Measurements from ENCODE around the gene MALSU1. TPM values are rescaled to one million over a fixed set of nuclear protein-coding genes. Genes with fewer than 3 reads are reported as not detected.

MALSU1 gene
- total RNA-seq = 38.4 and 43.6 TPM in 2 replicates

DNA sequence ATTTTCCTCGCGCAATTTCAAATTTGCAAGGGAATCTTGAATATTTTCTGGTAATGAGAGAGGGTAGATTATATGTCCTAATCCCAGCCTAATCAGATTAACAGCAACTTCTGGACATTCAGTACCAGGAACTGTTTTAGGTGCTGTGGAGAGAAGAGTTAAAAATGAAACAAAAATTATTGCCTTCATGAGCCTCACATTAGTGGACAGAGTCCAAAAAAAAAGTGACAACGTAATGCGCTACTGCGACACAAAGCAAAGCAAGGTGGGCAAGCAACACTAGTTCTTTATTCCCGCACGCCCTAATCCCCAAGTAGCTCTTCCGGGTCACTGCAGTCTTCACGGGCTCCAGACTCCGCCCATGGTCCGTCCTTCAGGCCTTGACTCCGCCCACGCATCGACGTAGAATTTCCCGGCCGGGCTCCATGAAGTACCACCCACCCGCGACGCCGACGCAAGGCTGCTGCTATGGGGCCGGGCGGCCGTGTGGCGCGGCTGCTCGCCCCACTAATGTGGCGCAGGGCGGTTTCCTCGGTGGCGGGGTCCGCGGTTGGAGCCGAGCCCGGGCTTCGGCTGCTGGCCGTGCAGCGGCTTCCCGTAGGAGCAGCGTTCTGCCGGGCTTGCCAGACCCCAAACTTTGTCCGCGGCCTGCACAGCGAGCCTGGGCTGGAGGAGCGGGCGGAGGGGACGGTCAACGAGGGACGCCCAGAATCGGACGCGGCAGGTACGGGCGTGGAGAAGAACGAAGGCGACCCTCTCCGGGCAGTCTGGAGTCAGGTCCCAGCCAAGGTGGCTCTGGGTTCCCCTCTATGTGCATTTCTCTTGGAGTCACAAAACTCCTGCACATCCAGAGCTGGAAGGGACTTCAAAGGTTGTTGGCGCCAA lies at the start of gene MALSU1:
Gene MALSU1, plus strand, starts transcription at position 455 of the 885 bp plus-strand sequence. Its CDS starts 14 bp downstream, at position 469.
- peak within 1 kb of the TSS; percentile 96 for H3K4me3 ChIP-seq (ENCODE audit: insufficient read depth, low read length)
- peaks cover 29% of the 10 kb centered on the region for H3K4me1 ChIP-seq (ENCODE audit: insufficient read depth, low read length)
- H3K79me2 ChIP-seq (ENCODE audit: insufficient read depth, low read length) = peaks cover 49% of the 10 kb centered on the region
- TF ChIP-seq, protein P1, sequence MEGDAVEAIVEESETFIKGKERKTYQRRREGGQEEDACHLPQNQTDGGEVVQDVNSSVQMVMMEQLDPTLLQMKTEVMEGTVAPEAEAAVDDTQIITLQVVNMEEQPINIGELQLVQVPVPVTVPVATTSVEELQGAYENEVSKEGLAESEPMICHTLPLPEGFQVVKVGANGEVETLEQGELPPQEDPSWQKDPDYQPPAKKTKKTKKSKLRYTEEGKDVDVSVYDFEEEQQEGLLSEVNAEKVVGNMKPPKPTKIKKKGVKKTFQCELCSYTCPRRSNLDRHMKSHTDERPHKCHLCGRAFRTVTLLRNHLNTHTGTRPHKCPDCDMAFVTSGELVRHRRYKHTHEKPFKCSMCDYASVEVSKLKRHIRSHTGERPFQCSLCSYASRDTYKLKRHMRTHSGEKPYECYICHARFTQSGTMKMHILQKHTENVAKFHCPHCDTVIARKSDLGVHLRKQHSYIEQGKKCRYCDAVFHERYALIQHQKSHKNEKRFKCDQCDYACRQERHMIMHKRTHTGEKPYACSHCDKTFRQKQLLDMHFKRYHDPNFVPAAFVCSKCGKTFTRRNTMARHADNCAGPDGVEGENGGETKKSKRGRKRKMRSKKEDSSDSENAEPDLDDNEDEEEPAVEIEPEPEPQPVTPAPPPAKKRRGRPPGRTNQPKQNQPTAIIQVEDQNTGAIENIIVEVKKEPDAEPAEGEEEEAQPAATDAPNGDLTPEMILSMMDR (IDR thresholded peaks at IDR 0.05; ENCODE audit: extremely low read depth, low read depth, low read length) = no peak
- no peaks in the 10 kb centered on the region for H3K9me3 ChIP-seq (ENCODE audit: low read depth, low read length)
- peaks cover 11% of the 10 kb centered on the region for H4K20me1 ChIP-seq (ENCODE audit: insufficient read depth, low read length)
- DNase-seq (ENCODE audit: insufficient read length, low spot score, missing footprints) = peak; percentile 95
- H3K27ac ChIP-seq (ENCODE audit: low read depth, low read length) = peak within 1 kb of the TSS; percentile 87
- peak within 1 kb of the TSS; percentile 86 for H2AFZ ChIP-seq (ENCODE audit: low read length)
- no peaks in the 10 kb centered on the region for H3K27me3 ChIP-seq (ENCODE audit: insufficient read depth, low read length)
- peak within 1 kb of the TSS; percentile 94 for H3K4me2 ChIP-seq (ENCODE audit: insufficient read depth, low read length)
- peaks cover 4% of the 10 kb centered on the region for H3K36me3 ChIP-seq (ENCODE audit: insufficient read depth, low read length)

DNA sequence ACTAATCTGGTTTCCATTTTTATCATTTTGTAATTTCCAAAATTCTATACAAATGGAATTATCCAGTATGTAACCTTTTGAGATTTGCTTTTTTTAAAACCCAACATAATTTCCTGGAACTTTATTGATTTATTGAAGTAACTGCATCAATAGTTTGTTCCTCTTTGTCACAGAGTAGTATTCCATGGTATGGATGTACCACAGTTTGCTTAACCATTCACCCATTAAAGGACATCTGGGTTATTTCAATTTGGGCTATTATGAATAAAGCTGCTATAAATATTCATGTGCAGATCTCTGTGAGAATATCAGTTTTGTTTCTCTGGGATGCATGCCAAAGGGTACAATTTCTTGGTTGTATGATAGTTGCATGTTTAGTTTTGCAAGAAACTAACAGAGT lies 49.7 kb upstream of the MALSU1 start:
- Histone ChIP-seq H3K27me3 (ENCODE audit: insufficient read depth, low read length) (no peaks in the 10 kb centered on the region), H4K20me1 (ENCODE audit: insufficient read depth, low read length) (no peaks in the 10 kb centered on the region), H3K4me3 (ENCODE audit: insufficient read depth, low read length) (no peak overlapping the region), H3K27ac (ENCODE audit: low read depth, low read length) (no peak overlapping the region), H3K9me3 (ENCODE audit: low read depth, low read length) (no peaks in the 10 kb centered on the region), H2AFZ (ENCODE audit: low read length) (no peak overlapping the region), H3K4me2 (ENCODE audit: insufficient read depth, low read length) (no peak overlapping the region), H3K36me3 (ENCODE audit: insufficient read depth, low read length) (no peaks in the 10 kb centered on the region), H3K79me2 (ENCODE audit: insufficient read depth, low read length) (peaks cover 42% of the 10 kb centered on the region), H3K4me1 (ENCODE audit: insufficient read depth, low read length) (peaks cover 29% of the 10 kb centered on the region)
- no peak for DNase-seq (ENCODE audit: insufficient read length, low spot score, missing footprints)
- TF ChIP-seq, protein P1 (IDR thresholded peaks at IDR 0.05; ENCODE audit: extremely low read depth, low read depth, low read length) = no peak

DNA sequence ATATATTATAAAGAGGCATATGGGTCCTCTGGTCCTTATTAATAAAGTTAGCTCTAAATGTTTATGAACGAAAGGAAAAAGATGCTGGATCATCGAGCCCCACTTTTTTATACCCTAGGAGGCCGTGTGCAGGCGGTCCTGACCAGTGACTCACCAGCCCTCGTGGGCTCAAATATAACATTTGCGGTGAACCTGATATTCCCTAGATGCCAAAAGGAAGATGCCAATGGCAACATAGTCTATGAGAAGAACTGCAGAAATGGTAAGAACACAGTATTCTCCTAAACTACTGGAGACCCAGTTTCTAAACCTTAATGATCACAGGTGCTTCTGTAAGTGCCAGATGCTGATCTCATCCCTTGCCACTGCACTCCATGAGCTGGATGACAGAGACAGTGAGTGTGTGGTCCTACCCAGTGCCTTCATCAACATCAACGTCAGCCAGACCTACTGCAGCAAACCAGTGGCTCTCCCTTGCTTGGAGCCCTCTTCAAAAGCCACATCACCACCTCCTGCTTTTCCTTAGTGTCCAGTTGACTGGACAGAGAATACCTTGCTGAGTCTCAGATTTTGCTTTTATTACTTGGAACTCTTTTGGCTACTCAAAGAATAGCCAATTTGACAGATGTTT lies 45.0 kb upstream of the MALSU1 start:
- Histone ChIP-seq H3K79me2 (ENCODE audit: insufficient read depth, low read length) (peaks cover 29% of the 10 kb centered on the region), H3K4me1 (ENCODE audit: insufficient read depth, low read length) (peaks cover 13% of the 10 kb centered on the region), H3K9me3 (ENCODE audit: low read depth, low read length) (no peaks in the 10 kb centered on the region), H4K20me1 (ENCODE audit: insufficient read depth, low read length) (no peaks in the 10 kb centered on the region), H2AFZ (ENCODE audit: low read length) (no peak overlapping the region), H3K36me3 (ENCODE audit: insufficient read depth, low read length) (no peaks in the 10 kb centered on the region), H3K4me3 (ENCODE audit: insufficient read depth, low read length) (peak overlapping the region; percentile 37), H3K4me2 (ENCODE audit: insufficient read depth, low read length) (peak overlapping the region; percentile 75), H3K27me3 (ENCODE audit: insufficient read depth, low read length) (no peaks in the 10 kb centered on the region), H3K27ac (ENCODE audit: low read depth, low read length) (peak overlapping the region; percentile 63)
- TF ChIP-seq, protein P1 (IDR thresholded peaks at IDR 0.05; ENCODE audit: extremely low read depth, low read depth, low read length) = no peak
- DNase-seq (ENCODE audit: insufficient read length, low spot score, missing footprints) = peak; percentile 91

DNA sequence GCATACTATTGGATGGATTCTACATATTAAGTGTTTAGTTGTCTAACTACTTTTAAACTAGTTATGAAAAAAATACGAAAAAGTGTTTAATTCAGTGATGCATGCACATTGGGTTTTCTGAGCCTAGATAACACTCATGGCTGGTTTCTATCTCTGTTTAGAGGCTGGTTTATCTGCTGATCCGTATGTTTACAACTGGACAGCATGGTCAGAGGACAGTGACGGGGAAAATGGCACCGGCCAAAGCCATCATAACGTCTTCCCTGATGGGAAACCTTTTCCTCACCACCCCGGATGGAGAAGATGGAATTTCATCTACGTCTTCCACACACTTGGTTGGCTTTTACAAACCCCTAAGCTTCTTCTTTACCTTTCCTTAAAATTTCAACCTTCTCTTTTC lies 42.4 kb upstream of the MALSU1 start:
- no peak for DNase-seq (ENCODE audit: insufficient read length, low spot score, missing footprints)
- Histone ChIP-seq H3K4me1 (ENCODE audit: insufficient read depth, low read length) (peaks cover 13% of the 10 kb centered on the region), H3K27me3 (ENCODE audit: insufficient read depth, low read length) (no peaks in the 10 kb centered on the region), H3K79me2 (ENCODE audit: insufficient read depth, low read length) (peaks cover 4% of the 10 kb centered on the region), H3K4me2 (ENCODE audit: insufficient read depth, low read length) (no peak overlapping the region), H3K4me3 (ENCODE audit: insufficient read depth, low read length) (no peak overlapping the region), H3K9me3 (ENCODE audit: low read depth, low read length) (no peaks in the 10 kb centered on the region), H3K36me3 (ENCODE audit: insufficient read depth, low read length) (no peaks in the 10 kb centered on the region), H4K20me1 (ENCODE audit: insufficient read depth, low read length) (no peaks in the 10 kb centered on the region), H3K27ac (ENCODE audit: low read depth, low read length) (no peak overlapping the region), H2AFZ (ENCODE audit: low read length) (no peak overlapping the region)
- TF ChIP-seq, protein P1 (IDR thresholded peaks at IDR 0.05; ENCODE audit: extremely low read depth, low read depth, low read length) = no peak
